Measurements from ENCODE around the gene PRTFDC1.

PRTFDC1 gene

DNA sequence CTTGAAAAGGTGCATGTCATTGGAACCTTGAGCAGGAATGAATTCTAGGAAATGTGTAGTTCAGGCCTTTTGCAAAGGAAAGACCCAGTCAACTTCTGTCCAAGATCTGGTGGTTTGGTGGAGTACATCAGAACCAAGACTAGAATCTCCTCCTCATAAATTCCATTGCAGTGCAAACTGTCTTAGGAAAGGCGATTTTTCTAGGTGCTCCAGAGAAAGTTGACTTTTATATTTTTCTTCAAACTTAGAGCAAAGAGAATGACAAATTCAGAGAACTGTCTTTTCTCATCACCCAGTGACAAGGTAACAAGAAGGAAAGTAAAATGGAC lies 50.0 kb downstream of the PRTFDC1 start:
- no peak for DNase-seq (ENCODE audit: low read depth)

DNA sequence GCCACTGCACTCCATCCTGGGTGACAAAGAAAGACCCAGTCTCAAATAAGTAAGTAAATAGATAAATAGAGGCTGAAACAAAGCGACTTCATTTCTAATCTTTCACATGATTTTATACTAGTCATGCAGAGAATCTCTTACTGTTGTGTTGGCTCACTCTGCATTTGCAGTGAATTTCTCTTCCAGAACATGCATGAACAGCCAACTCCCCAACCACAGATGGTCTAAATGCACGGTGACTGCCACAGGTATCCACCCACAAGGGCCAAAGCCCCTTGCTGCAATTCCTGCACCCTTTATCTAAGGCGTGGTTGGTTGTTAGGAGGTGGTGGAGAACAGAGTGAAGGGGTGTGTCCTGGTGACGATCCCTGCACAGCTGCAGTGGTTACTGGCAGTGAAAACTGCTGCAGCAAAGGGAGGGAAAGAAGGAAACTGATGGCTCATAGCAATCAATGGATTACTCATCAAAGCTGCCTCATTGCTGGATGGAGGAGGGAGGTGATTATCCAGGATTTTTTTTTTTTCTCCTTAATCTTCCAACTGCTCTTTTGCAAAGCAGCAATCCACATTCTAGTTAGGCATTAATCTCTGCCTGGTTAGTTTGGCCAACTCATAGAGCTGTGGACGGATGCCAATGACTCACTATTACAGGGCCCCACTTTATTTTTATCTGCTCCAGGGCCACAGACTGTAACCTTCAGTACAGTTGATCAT lies 50.6 kb downstream of the PRTFDC1 start:
- DNase-seq (ENCODE audit: low read depth) = no peak

DNA sequence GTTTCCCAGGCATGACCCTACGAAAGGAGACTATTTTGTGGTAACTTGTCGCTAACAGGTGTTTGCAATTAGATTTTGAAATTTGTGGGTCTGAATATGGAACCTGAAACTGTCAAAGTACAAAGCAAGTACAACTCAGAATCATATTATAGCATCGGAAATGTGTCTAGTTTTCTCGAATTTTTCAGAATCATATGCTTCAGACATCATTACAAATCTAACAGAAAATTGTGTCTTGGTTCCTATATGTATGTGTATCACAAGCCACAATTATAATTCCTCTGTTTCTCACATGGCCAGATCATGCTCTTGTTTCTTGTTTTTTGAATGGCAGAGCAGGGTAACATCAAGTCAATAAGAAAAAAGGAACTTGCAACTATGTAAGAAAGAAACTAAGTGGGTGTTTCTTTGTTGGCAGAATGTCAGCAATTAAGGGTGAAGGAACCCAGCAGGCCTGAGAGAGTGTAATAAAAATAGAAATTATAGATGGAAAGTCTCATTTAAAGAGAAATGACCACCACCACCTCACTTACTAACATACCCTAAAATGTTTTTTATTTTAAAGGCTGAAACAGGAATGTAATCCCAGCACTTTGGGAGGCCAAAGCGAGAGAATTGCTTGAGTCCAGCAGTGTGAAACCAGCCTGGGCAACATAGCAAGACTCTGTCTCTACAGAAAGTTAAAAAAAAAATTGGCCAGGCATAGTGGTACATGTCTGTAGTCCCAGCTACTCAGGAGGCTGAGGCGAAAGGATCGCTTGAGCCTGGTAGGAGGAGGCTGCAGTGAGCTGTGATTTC lies 51.3 kb downstream of the PRTFDC1 start:
- DNase-seq (ENCODE audit: low read depth) = no peak

DNA sequence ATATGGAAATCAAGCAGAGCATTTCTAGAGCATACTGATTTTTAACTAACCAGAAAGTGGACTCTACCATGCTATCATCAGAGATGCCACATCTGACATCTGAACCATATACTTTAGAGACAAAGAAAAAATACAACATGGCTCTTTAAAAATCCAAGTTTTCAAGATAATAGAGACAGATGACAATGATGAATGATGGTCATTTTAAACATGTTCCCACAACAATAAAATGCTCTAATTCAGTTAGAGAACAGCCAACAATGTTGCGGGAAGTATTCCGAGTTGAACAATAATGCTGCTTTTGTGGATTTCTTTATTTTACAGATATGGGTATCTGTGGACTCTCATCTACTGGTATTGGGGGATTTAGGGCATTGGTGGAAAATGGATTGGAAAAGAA lies 52.8 kb downstream of the PRTFDC1 start:
- DNase-seq (ENCODE audit: low read depth) = no peak

DNA sequence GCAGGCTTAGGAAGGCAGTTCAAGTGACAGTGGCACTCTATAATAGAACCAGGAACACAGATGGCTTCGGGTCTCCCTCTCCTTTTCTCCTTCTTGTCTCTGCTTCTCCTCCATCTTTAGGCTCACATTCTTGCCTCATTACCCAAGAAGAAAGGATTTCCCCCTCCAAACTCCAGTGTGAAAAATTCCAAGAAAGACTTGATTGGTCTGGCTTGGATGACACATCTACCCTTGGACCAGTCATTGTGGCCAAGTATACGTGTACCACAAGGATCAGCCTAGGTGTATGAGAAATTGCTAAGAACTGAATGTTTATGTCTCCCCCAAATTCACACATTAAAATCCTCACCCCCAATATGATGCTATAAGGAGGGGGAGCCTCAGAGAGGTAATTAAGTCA lies 53.9 kb downstream of the PRTFDC1 start:
- no peak for DNase-seq (ENCODE audit: low read depth)

DNA sequence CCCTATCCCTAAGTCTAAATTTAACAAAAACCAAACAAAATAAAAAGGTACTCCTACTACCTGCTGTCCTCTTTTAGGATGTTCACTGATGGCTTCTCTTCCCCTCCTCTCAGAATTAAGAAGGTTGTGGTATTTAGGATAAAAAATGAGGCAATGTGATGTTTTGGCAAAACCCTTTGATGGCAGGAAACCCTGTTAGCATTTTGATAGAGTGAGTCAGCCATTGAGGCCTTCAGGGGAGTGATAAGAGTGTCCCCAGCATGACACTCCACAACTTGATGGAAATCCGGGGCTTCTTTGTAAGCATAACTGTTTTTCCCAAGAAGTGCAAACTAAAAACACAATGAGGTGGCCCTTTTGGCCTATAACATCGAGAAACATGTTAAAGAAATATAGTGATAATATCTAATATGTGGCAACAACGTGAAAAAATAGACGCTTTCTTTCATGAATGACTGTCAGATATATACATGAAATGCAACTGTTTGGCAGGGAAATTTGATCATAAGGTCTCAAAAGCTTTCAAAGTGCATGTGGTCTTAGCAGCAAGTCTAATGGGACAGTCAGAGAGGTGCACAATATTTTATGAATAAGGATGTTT lies 55.0 kb downstream of the PRTFDC1 start:
- no peak for DNase-seq (ENCODE audit: low read depth)

DNA sequence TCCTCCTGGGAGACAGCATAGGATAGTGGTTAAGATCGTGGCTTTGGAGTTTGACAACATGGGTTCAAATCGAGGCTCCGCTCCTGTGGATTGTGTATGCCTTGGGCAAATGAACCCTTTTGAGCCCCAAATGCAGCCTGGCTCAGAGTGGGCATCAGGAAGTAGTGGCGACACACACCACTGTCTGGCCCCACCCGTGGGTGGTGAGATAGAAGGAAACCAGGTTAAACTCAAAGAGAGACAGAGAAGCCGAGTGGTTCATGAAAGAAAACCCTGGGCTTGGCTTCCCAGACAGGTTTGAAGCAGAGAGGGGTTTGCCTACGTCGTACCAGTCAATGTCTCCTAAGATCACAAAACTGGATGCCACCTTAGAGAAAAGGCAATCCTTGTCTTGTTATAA lies 57.7 kb downstream of the PRTFDC1 start:
- DNase-seq (ENCODE audit: low read depth) = no peak

DNA sequence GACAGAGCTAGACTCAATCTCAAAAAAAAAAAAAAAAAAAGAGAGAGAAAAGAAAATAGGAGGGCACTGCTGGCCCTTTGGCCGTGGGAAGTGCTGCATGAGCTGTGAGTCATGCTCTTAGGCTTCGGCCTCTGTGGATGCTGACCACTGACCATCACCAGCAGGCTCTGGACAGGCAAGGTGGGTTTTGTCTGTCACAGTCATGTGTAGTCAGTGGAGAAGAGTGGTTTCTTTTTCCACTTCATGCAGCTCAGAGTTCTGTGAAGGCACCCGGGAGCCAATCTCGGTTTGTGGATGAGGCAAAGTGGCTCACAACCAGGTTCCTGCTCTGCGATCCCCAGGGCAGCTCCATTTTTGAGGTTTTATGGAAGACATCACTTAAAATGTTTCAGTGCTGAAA lies 58.1 kb downstream of the PRTFDC1 start:
- DNase-seq (ENCODE audit: low read depth) = no peak

DNA sequence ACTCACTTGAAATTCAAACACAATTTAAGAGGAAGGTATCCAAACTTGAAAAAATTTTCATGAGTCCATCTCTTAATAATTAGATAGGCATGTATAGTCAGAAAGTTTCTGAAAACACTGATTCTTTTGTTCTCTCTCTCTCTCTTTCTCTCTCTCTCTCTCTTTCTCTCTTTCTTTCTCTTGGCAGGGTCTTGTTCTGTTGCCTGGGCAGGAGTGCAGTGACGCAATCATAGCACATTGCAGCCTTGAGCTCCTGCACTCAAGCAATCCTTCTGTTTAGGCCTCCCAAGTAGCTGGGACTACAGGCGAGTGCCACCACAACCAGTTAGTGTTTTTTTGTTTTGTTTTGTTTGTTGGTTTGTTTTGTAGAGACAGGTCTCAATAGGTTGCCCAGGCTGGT lies 59.3 kb downstream of the PRTFDC1 start:
- DNase-seq (ENCODE audit: low read depth) = no peak

DNA sequence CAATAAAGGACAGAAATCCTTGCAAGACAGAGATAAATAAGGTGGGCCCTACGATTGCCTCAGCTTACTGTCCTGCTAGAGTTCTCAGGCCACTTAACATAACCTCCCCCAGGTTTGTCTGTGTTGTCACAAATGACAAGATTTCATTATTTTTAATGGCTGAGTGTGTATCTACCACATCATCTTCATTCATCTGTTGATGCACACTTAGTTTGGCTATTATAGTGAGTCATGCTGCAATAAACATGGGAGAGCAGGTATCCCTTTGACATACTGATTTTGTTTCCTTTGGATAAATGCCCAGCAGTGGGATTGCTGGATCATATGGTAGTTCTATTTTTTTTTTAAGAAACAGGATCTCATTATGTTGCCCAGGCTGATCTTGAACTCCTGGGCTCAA lies 60.6 kb downstream of the PRTFDC1 start:
- DNase-seq (ENCODE audit: low read depth) = no peak

DNA sequence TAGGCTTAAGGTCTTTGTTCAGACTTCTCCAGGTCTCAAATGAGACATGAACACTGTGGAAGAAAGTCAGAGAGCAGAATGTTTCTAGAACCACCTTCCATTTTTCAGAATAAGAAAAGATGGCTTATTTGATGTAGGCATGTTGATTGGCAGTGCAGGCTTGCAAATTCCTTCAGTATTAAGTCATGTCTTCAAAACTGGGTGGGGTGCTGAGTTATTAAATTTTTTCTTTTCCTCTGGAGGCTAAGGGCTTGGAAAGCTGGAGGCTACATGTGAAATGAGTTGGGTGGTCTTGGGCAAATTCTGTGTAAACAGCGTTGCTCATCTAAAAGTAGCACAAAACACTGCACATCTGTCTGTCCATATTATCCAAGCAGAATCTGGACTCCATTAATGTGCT lies 62.8 kb downstream of the PRTFDC1 start:
- no peak for DNase-seq (ENCODE audit: low read depth)

DNA sequence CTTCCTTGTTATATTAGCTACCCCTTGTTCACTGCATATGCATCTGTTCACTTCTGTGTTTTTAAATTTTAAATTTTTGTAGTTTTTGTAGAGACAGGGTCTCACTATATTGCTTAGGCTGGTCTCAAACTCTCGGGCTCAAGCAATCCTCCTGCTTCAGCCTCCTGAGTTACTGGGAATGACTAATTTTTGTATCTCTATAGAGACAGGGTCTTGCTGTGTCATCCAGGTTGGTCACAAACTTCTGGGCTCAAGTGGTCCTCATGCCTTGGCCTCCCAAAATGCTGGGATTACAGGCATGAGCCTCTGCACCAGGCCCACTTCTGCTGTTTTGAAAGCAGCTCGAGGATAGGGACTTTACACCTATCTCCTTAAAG lies 64.6 kb downstream of the PRTFDC1 start:
- DNase-seq (ENCODE audit: low read depth) = no peak

DNA sequence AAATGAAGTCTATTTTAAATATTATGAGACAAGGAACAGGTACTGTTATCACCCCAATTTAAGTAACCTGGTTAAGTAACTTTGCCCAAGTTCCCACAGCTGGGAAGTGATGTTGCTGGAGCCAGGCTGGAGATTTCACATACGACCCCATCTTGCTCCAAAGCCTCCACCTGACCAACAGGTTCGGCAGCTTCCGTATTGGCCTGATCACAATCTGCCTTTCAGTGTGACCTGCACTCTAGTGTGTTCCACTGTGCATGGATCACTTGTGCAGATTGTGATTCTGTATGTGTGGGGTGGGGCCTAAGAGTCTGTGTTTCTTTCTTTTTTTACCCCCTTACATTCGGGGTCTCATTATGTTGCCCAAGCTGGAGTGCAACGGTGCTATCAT lies 66.1 kb downstream of the PRTFDC1 start:
- DNase-seq (ENCODE audit: low read depth) = no peak

DNA sequence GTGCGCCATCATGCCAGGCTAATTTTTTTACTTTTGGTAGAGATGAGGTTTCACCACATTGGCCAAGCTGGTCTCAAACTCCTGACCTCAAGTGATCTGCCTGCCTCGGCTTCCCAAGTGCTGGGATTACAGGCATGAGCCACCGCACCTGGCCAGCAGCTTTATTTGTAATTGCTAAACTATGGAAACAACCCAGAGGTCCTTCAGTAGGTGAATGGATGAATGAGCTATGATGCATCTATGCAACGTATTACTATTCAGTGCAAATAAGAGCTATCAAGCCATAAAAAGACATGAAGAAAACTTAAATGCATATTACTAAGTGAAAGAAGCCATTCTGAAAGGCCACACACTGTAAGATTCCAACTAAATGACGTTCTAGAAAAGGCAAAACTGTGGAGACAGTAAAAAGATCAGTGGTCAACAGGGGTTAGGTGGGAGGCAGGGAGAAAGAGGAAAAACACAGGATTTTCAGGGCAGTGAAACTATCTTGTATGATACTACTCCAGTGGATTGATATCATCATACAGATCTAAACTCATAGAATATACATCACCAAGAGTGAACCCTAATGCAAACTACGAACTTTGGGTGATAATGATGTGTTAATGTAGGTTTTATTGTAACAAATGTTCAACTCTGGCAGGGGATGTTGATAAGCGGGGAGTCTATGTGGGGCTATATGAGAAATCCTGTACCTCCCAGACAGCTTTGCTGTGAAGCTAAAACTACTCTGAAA lies 66.7 kb downstream of the PRTFDC1 start:
- DNase-seq (ENCODE audit: low read depth) = no peak

DNA sequence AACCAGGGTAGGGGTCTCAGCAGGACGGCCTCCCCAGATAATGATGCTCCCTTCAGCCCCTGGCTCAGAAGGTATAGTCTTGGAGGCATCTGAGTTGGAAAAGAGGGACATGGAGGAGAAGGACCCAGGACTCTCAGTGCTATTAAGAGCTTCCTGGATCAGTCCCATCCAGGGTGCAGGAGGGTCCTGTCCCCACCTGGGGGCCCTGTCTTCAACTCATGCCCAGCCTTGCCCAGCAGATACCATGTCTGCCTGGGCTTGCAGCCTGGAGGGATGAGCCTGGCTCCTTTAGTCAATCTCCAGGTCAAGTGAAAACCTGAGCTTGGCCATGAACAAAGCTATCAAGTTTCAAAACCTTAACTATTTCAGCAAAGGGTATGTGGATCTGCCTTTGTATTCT lies 67.6 kb downstream of the PRTFDC1 start:
- no peak for DNase-seq (ENCODE audit: low read depth)

DNA sequence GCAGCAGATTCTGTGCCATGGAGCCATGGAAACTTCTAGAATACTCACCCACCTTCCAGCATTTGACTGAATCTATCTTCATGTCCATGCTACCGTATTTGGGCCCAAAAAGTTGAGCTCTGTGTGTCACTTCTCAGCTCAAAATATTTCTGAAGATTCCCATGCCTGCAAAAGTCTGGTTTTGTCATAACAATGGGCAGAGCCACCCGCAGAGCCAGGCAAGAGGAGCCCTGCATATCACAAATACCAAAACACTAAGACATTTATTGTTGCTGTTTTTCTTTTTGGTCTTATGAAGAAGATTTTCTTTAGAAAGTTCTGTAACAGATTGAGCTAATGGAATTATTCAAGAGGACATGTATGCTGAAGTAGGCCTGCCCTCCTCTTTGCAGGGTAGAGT lies 68.1 kb downstream of the PRTFDC1 start:
- DNase-seq (ENCODE audit: low read depth) = no peak

DNA sequence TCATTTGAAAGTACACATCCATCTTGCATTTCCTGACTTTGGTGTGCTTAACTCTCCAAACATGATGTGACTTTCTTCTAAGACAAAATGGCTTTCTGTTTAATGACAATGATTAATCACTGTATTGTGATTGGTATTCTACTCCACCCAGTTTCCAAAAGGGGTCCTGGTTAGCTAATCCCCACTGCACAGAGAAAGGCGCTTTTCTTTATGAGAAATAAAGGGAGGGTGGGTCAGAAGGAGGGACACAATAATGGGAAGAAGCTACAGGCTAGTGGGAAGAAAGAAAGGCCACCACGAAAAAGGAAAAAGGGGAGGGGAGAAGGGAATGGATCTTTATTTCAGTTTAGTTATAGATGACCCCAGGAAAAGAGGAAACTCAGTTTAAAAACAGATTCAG lies 69.2 kb downstream of the PRTFDC1 start:
- DNase-seq (ENCODE audit: low read depth) = no peak

DNA sequence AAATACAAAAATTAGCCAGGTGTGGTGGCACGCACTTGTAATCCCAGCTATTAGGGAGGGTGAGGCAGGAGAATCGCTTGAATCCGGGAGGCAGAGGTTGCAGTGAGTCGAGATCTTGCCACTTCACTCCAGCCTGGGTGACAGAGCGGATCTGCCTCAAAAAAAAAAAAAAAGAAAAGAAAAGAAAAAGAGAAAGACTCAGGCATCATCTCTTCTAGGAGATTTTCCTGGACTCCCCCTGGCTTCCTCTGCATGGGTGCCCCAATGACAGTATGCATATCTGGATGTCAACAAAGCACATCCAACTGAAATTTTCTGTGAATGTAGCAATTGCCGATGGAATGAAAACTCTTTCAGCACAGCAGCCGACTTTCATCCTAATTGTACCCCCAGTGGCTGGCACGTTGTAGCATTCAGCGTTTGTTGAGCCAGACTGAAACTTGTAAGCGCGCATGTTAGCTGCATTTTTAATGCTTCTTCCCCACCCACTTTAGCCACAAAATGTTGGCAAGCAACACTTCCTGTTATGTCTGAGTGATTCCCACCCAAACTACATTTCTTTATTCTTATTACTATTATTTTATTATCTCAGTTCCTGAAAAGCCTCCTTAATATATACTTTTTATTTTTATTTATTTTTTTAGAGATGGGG lies 70.2 kb downstream of the PRTFDC1 start:
- no peak for DNase-seq (ENCODE audit: low read depth)

DNA sequence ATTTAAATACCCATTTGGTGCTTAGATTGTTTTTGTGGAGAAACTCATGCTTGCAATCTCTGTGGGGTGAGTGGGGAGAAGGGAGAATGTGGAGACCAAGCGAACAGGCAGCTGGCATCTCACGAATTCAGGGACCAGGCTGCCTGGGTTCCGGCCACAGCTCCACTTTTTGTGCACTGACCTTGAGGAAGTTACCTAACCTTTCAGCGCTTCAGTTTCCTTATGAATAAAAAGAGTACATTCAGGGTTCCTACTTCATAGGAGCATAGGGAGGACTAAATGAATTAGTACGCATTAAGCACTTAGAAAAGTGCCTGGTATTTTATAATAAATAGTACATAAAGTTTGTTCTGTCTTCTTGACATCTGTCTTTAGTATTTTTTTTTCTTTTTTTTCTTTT lies 72.5 kb downstream of the PRTFDC1 start:
- DNase-seq (ENCODE audit: low read depth) = no peak

DNA sequence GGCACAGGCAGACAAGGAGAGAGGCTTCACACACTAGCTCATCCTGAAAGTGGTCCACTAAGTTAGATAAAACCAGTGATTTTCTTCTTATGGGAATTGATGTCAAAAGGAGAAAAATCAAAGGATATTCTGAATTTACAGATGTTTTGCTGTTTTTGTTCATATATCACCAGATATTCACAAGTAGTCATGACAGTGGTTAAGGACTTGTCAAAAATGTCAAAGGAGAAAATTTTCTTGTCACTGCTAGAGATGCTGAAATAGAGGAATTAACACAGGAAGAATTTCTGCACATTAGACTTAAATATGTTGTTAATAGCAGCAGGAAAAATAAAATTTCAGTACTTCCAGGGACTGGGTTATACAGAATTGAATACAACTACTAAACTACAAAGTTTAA lies 78.3 kb downstream of the PRTFDC1 start:
- no peak for DNase-seq (ENCODE audit: low read depth)

DNA sequence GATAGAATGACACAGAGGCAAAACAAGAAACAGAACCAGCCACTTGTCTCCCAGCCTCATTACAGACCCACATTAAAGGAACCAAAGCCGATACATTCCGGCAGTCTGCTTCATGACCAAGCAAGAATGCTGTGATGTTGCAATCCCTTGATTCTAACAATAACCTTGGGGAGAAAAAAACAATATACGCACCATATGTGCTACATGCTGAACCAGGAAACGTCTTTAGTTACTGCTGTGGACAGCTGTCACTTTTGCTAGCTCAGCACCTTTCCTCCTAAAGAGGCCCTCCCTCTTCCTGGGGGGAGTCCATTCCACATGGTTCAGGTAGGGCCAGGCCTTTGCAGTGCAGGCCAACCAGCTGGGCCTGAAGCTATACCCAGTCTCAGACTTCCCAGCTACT lies 79.1 kb downstream of the PRTFDC1 start:
- no peak for DNase-seq (ENCODE audit: low read depth)

DNA sequence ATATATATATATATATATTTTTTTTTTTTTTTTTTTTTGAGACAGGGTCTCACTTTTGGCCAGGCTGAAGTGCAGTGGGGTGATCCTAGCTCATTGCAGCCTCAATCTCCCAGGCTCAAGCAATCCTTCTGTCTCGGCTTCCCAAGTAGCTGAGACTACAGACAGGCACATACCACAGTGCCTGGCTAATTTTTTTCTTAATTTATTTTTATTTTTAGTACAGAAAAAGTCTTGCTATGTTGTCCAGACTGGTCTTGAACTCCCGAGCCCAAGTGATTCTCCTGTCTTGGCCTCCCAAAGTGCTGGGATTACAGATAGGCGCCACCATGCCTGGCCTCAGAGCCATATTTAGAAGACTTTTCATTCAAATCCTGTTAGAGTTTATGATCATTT lies 79.6 kb downstream of the PRTFDC1 start:
- no peak for DNase-seq (ENCODE audit: low read depth)

Data from stimulated activated CD8-positive, alpha-beta memory T cell treated with anti-CD3 and anti-CD28 coated beads, Interleukin-7, amount 100 ng/mL, for 24 hours (primary cell).